HepG2 (cell line): ENCODE results near the gene IFNE. TPM values are rescaled to one million over a fixed set of nuclear protein-coding genes. Genes with fewer than 3 reads are reported as not detected.

Experiments
- ATAC-seq: fragments of 200-7000 bp; cut with Tn5 transposase; 3 replicates; pipeline ENCODE4 v1.9.1; 2020; ENCODE audit warnings: mild to moderate bottlenecking, moderate library complexity
- BruUV-seq: library from RNA; stranded (reverse); fragments of 400-500 nt; replicated peaks from 2 replicates; lab custom pipeline; 2021; lab: Mats Ljungman, UMichigan
- CTCF ChIA-PET: fragments of 300-600 bp; formaldehyde crosslinking; extraction: SDS; loops from one replicate; lab custom pipeline; 2021; ENCODE audit warnings: low total read pairs, inconsistent platforms, low intra/inter-chr PET ratio; lab: Yijun Ruan, JAX
- POLR2A ChIA-PET: fragments of 350-600 bp; sonication (Branson Sonifier 250); formaldehyde crosslinking; loops from one replicate; lab custom pipeline; 2020; ENCODE audit warnings: antibody characterized with exemption, inconsistent platforms; lab: Yijun Ruan, JAX
- DNase-seq: peaks from one replicate; pipeline ENCODE4 v3.0.0-alpha.2; 2015; ENCODE audit warnings: low spot score
- FAIRE-seq: peaks from 3 replicates; lab custom pipeline; 2011; peaks lifted over from hg19 to GRCh38; lab: Jason Lieb, UNC
- H2AFZ ChIP-seq: one replicate; pipeline ENCODE4 v1.6.1; 2011; ENCODE audit warnings: low read length, inconsistent platforms
- H3K27ac ChIP-seq: fragments of 300-600 bp; 3 replicates; pipeline ENCODE4 v1.8.0; 2011; ENCODE audit warnings: mixed run types, mild to moderate bottlenecking, mixed read lengths, low read length, inconsistent platforms; ENCODE audit not compliant: insufficient read depth; ENCODE audit errors: extremely low read length
- H3K27me3 ChIP-seq, 2 experiments: fragments of 200-600 bp in 1 of 2; 2 replicates in 1 of 2; 3 replicates in 1 of 2; pipeline versions ENCODE4 v1.6.0 to v1.8.0; 2011; ENCODE audit warnings: low read length in 2 of 2, mild to moderate bottlenecking in 2 of 2, moderate library complexity in 2 of 2, inconsistent platforms in 1 of 2; ENCODE audit not compliant: insufficient read depth in 2 of 2, control insufficient read depth in 1 of 2
- H3K36me3 ChIP-seq, 2 experiments: fragments of 200-600 bp in 1 of 2; replicated peaks in 1 of 2; 2 replicates in 1 of 2; 3 replicates in 1 of 2; pipeline versions ENCODE4 v1.5.1 to v1.8.0; 2011; ENCODE audit warnings: low read length in 2 of 2, inconsistent platforms in 1 of 2; ENCODE audit not compliant: insufficient read depth in 2 of 2, control insufficient read depth in 1 of 2
- H3K4me1 ChIP-seq: 2 replicates; pipeline ENCODE4 v1.5.1; 2012; ENCODE audit warnings: low read length, inconsistent platforms; ENCODE audit not compliant: insufficient read depth
- H3K4me2 ChIP-seq: 2 replicates; pipeline ENCODE4 v1.6.0; 2011; ENCODE audit warnings: low read depth, low read length, inconsistent platforms
- H3K4me3 ChIP-seq, 3 experiments: fragments of 200-600 bp in 1 of 3; sonication (generic), shearing (Covaris generic) in 1 of 3; replicated peaks in 1 of 3; 2 replicates each; pipeline ENCODE4 v1.5.1; 2011 to 2016; ENCODE audit warnings: low read length in 3 of 3, inconsistent platforms in 2 of 3, low read depth in 2 of 3, mild to moderate bottlenecking in 2 of 3, control low read depth in 1 of 3, mixed read lengths in 1 of 3; ENCODE audit not compliant: insufficient read depth in 1 of 3
- H3K79me2 ChIP-seq: one replicate; pipeline ENCODE4 v1.6.1; 2011; ENCODE audit warnings: low read length, inconsistent platforms; ENCODE audit not compliant: insufficient read depth
- H3K9ac ChIP-seq: 2 replicates; pipeline ENCODE4 v1.6.0; 2011; ENCODE audit warnings: mild to moderate bottlenecking, low read depth, low read length, inconsistent platforms; ENCODE audit not compliant: insufficient read depth
- H3K9me3 ChIP-seq: 2 replicates; pipeline ENCODE4 v1.5.1; 2012; ENCODE audit warnings: mild to moderate bottlenecking, low read length
- H4K20me1 ChIP-seq: 2 replicates; pipeline ENCODE4 v1.6.0; 2011; ENCODE audit warnings: inconsistent platforms, mild to moderate bottlenecking, low read length, moderate library complexity; ENCODE audit not compliant: insufficient read depth
- EED ChIP-seq: sonication (generic); formaldehyde crosslinking; IDR thresholded peaks from 2 replicates; pipeline ENCODE4 v1.5.0; 2020; ENCODE audit warnings: mild to moderate bottlenecking, missing genetic modification reagents
- ELF3 ChIP-seq: IDR thresholded peaks from 2 replicates; pipeline ENCODE4 v1.6.1; 2016; ENCODE audit warnings: missing genetic modification reagents, missing compliant biosample characterization
- NAIF1 ChIP-seq: sonication (generic); formaldehyde crosslinking; IDR thresholded peaks from 2 replicates; pipeline ENCODE4 v1.5.0; 2020; ENCODE audit warnings: mild to moderate bottlenecking, missing genetic modification reagents, borderline replicate concordance
- PAX8 ChIP-seq: sonication (generic); formaldehyde crosslinking; IDR thresholded peaks from 2 replicates; pipeline ENCODE4 v1.8.0; 2022; ENCODE audit warnings: mild to moderate bottlenecking, missing genetic modification reagents, borderline replicate concordance
- STAG1 ChIP-seq: sonication (generic); formaldehyde crosslinking; IDR thresholded peaks from 2 replicates; pipeline ENCODE4 v1.4.0; 2020; ENCODE audit warnings: missing genetic modification reagents
- THAP8 ChIP-seq: sonication (generic); formaldehyde crosslinking; IDR thresholded peaks from 2 replicates; pipeline ENCODE4 v1.5.1; 2020; ENCODE audit warnings: missing genetic modification reagents, mild to moderate bottlenecking, borderline replicate concordance
- XRCC5 ChIP-seq: fragments of 200-400 bp; formaldehyde crosslinking; optimal IDR thresholded peaks from 2 replicates; pipeline ENCODE3; 2017; ENCODE audit warnings: mild to moderate bottlenecking, low read length
- ZBTB21 ChIP-seq: sonication (generic); formaldehyde crosslinking; IDR thresholded peaks from 2 replicates; pipeline ENCODE4 v1.4.0; 2020; ENCODE audit warnings: missing genetic modification reagents
- ZNF224 ChIP-seq: sonication (generic); formaldehyde crosslinking; IDR thresholded peaks from 2 replicates; pipeline ENCODE4 v1.5.0; 2020; ENCODE audit warnings: mild to moderate bottlenecking, missing genetic modification reagents
- ZNF367 ChIP-seq: sonication (generic); formaldehyde crosslinking; IDR thresholded peaks from 2 replicates; pipeline ENCODE4 v1.4.0; 2020; ENCODE audit warnings: missing genetic modification reagents, borderline replicate concordance
- ZNF550 ChIP-seq: sonication (generic); formaldehyde crosslinking; IDR thresholded peaks from 2 replicates; pipeline ENCODE4 v1.4.0; 2020; ENCODE audit warnings: mild to moderate bottlenecking, missing genetic modification reagents, borderline replicate concordance
- ZNF605 ChIP-seq: sonication (generic); formaldehyde crosslinking; IDR thresholded peaks from 2 replicates; pipeline ENCODE4 v1.8.0; 2022; ENCODE audit warnings: mild to moderate bottlenecking, missing genetic modification reagents
- ZNF646 ChIP-seq: sonication (generic); formaldehyde crosslinking; IDR thresholded peaks from 2 replicates; pipeline ENCODE4 v1.9.0; 2021; ENCODE audit warnings: mild to moderate bottlenecking, missing genetic modification reagents
- ZSCAN12 ChIP-seq: sonication (generic); formaldehyde crosslinking; IDR thresholded peaks from 2 replicates; pipeline ENCODE4 v1.9.0; 2021; ENCODE audit warnings: mild to moderate bottlenecking, missing genetic modification reagents
- WGBS: methylation state at CpG from one replicate; pipeline ENCODE4 v1.1.6; 2017; ENCODE audit warnings: low lambda C conversion rate; 5-methylcytosine and 5-hydroxymethylcytosine counted together
- in situ Hi-C: cut with HindIII; loops from 2 replicates; pipeline ENCODE4 v1.10.0; 2017; ENCODE audit warnings: low pct_unique_long_range_greater_than_20kb; ENCODE audit not compliant: extremely low pct_ligation_motif_present
- intact Hi-C: fragments of 100-400 bp; cut with micrococcal nuclease; formaldehyde crosslinking; loops from one replicate; pipeline ENCODE4 v1.10.0; 2022; ENCODE audit not compliant: unreplicated experiment
- polyA plus RNA-seq, 8 experiments: library from polyadenylated mRNA; depleted of rRNA in 3 of 8; stranded (reverse) in 7 of 8; unstranded in 1 of 8; fragments of >200 nt; fragmentation: Illumina TruSeq in 4 of 8; extraction: Trizol in 4 of 8; gene quantifications; 2 replicates each; pipeline versions ENCODE4 v1.2.1 to v1.2.3, GENCODE V29; 2011 to 2016; ENCODE audit warnings: low read depth in 4 of 8, missing spikeins in 1 of 8, mixed read lengths in 1 of 8; ENCODE audit not compliant: insufficient read depth in 1 of 8
- total RNA-seq, 5 experiments: library from RNA; depleted of rRNA; stranded (reverse); fragments of >200 nt; fragmentation: Illumina TruSeq; extraction: Trizol; gene quantifications; 2 replicates each; pipeline ENCODE4 v1.2.3, GENCODE V29; 2016; ENCODE audit warnings: low read depth in 1 of 5
- TF ChIP-seq, protein P1 (sequence below): sonication (generic); formaldehyde crosslinking; IDR thresholded peaks from 2 replicates; pipeline ENCODE4 v1.4.0; 2020; ENCODE audit warnings: low read depth, mild to moderate bottlenecking, missing genetic modification reagents
- TF ChIP-seq, protein P2 (sequence below): sonication (generic); formaldehyde crosslinking; IDR thresholded peaks from 2 replicates; pipeline ENCODE4 v1.5.1; 2020; ENCODE audit warnings: missing genetic modification reagents, mild to moderate bottlenecking, borderline replicate concordance

IFNE gene
- total and polyA plus RNA-seq, 2 of the 13 experiments (the other 11 are each of a cell fraction or from before 2014, with no cell fraction given), result not detected

DNA sequence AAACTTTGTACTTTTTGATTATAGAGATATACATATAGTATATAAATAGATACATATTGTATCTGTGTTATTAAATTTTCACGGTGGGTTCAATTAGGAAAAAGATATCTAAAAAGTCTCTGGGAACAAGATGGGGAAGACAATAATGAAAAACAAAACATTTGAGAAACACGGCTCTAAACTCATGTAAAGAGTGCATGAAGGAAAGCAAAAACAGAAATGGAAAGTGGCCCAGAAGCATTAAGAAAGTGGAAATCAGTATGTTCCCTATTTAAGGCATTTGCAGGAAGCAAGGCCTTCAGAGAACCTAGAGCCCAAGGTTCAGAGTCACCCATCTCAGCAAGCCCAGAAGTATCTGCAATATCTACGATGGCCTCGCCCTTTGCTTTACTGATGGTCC, 42.0 kb downstream of the IFNE start, which contains the start of gene IFNA1:
Gene IFNA1 (plus strand): TSS at position 301 of the 400 bp plus-strand sequence. CDS start 69 bp downstream, at position 370.
- no peak for FAIRE-seq
- intact Hi-C loops, result no loop called here
- TF ChIP-seq ZNF367, result no peak
- no peak for TF ChIP-seq ZNF224
- no peak for TF ChIP-seq XRCC5
- no peak for TF ChIP-seq ZNF646 (CRISPR knock-in tag)
- no peak for TF ChIP-seq ZSCAN12 (CRISPR knock-in tag)
- TF ChIP-seq ELF3 (CRISPR knock-in tag), result no peak
- TF ChIP-seq ZBTB21 (CRISPR knock-in tag), result no peak
- no peak for TF ChIP-seq NAIF1 (CRISPR knock-in tag)
- no peak for TF ChIP-seq ZNF550
- TF ChIP-seq EED, result no peak
- no peak for TF ChIP-seq STAG1 (CRISPR knock-in tag)
- TF ChIP-seq PAX8 (CRISPR knock-in tag), result no peak
- TF ChIP-seq, protein P1, sequence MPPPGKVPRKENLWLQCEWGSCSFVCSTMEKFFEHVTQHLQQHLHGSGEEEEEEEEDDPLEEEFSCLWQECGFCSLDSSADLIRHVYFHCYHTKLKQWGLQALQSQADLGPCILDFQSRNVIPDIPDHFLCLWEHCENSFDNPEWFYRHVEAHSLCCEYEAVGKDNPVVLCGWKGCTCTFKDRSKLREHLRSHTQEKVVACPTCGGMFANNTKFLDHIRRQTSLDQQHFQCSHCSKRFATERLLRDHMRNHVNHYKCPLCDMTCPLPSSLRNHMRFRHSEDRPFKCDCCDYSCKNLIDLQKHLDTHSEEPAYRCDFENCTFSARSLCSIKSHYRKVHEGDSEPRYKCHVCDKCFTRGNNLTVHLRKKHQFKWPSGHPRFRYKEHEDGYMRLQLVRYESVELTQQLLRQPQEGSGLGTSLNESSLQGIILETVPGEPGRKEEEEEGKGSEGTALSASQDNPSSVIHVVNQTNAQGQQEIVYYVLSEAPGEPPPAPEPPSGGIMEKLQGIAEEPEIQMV, result no peak
- TF ChIP-seq, protein P2, sequence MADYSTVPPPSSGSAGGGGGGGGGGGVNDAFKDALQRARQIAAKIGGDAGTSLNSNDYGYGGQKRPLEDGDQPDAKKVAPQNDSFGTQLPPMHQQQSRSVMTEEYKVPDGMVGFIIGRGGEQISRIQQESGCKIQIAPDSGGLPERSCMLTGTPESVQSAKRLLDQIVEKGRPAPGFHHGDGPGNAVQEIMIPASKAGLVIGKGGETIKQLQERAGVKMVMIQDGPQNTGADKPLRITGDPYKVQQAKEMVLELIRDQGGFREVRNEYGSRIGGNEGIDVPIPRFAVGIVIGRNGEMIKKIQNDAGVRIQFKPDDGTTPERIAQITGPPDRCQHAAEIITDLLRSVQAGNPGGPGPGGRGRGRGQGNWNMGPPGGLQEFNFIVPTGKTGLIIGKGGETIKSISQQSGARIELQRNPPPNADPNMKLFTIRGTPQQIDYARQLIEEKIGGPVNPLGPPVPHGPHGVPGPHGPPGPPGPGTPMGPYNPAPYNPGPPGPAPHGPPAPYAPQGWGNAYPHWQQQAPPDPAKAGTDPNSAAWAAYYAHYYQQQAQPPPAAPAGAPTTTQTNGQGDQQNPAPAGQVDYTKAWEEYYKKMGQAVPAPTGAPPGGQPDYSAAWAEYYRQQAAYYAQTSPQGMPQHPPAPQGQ (CRISPR knock-in tag), result no peak
- no peak for TF ChIP-seq THAP8 (CRISPR knock-in tag)
- TF ChIP-seq ZNF605 (CRISPR knock-in tag), result no peak

More for the DNA sequence above, 42.0 kb downstream of the IFNE start, which contains the start of gene IFNA1:
- Histone ChIP-seq H3K4me1 (no peaks in the 10 kb centered on the region), H3K9ac (no peak within 1 kb of the TSS), H3K27ac (no peak within 1 kb of the TSS), H2AFZ (no peak within 1 kb of the TSS), H4K20me1 (no peaks in the 10 kb centered on the region), H3K36me3 (no peaks in the 10 kb centered on the region), H3K4me3 (no peak within 1 kb of the TSS), H3K27me3 (no peaks in the 10 kb centered on the region), H3K9me3 (no peaks in the 10 kb centered on the region), H3K79me2 (no peaks in the 10 kb centered on the region), H3K4me2 (no peak within 1 kb of the TSS)
- ChIA-PET POLR2A (no interaction called here), CTCF (no interaction called here)
- no TSS peak for BruUV-seq
- ATAC-seq, result no peak
- WGBS, result 28% methylated on average over 2 of the region's 4 CpGs
- no peak for DNase-seq
- in situ Hi-C loops, result no loop called here
